Cardiac muscle cell (in vitro differentiated cells and primary cell): ENCODE results near the gene RNF214. TPM values are rescaled to one million over a fixed set of nuclear protein-coding genes. Genes with fewer than 3 reads are reported as not detected.
"Not testable (repeated sequence)": the region's sequence is repeated elsewhere in the genome, so short reads cannot be mapped to it uniquely, and the experiment has no call there.

Source experiments
- DNase-seq, 2 donors: peaks; one replicate each; pipeline versions ENCODE4 v3.0.0 to v3.0.0-alpha.2; 2010 to 2017; ENCODE audit warnings: low read depth in 1 of 2, low spot score in 1 of 2
- H3K27ac ChIP-seq: fragments of 200-600 bp; sonication (generic); 2 replicates; pipeline ENCODE4 v1.5.1; 2016
- H3K27me3 ChIP-seq: fragments of 200-600 bp; sonication (generic); 2 replicates; pipeline ENCODE4 v1.6.0; 2016; ENCODE audit warnings: control low read depth
- H3K36me3 ChIP-seq: fragments of 200-600 bp; sonication (generic); 2 replicates; pipeline ENCODE4 v1.5.1; 2016; ENCODE audit warnings: control low read depth
- H3K4me1 ChIP-seq: fragments of 200-600 bp; sonication (generic); 2 replicates; pipeline ENCODE4 v1.8.1; 2017; ENCODE audit warnings: low read depth, mild to moderate bottlenecking, mixed run types
- H3K4me3 ChIP-seq: fragments of 200-600 bp; sonication (generic); 2 replicates; pipeline ENCODE4 v1.5.1; 2016; ENCODE audit warnings: mild to moderate bottlenecking
- H3K9me3 ChIP-seq: fragments of 200-600 bp; sonication (generic); 2 replicates; pipeline ENCODE4 v1.5.1; 2017; ENCODE audit warnings: low read depth, mild to moderate bottlenecking, control low read depth
- polyA plus RNA-seq: library from polyadenylated mRNA; unstranded; fragments of >200 nt; fragmentation: Nextera tagmentation; extraction: Ambion mirVana; gene quantifications from 2 replicates; pipeline ENCODE4 v1.2.1, GENCODE V29; 2016
- total RNA-seq: library from RNA; depleted of rRNA; stranded (reverse); fragments of >200 nt; gene quantifications from 2 replicates; pipeline ENCODE4 v1.2.3, GENCODE V29; 2016
- TF ChIP-seq, protein P1 (sequence below): IDR thresholded peaks from 2 replicates; pipeline ENCODE4 v1.5.1; 2012; ENCODE audit warnings: low read depth, mild to moderate bottlenecking, low read length

RNF214 gene
- total RNA-seq (14.1 and 20.0 TPM in 2 replicates), polyA plus RNA-seq (13.8 and 24.6 TPM in 2 replicates)

DNA sequence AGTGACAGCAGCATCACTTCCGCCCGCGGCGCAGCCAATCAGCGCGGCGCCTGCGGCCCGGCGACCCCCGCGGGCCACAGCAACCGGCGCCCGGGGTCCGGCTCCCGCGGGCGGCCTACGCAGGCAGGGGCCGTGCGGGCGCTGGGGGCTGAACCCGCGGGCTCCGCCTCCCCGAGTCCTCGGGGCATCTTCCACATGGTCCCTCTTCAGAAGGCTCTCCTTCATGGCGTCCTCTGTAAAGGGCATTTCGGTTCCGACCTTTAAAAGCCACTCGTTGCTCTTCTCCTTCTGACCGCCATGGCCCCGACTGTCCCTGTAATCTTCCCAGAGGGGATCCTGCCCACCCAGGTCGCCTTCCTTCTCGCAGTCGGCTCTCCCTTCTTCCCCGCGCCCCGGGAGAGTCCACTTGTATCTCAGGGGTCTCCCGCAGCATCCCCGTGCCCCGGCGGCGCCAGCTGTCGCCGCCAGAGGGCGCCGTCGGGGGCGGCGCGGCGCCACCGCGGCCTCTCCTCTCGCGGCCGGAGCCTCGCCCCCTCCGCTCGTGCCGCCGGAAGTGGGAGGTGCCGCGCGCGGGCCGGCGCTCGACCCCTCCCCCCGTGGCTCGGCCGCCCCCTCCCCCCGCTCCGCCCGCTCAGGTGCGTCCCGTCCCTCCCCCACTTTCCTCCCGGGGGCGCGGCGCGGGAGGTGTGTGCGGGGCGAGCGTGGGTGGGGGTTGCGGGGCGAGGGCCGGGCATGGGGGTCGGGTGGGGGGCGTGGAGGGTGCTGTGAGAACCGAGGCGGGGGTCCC, at the start of gene RNF214:
RNF214 (plus strand) TSS at position 580 of the 787 bp plus-strand sequence. CDS start 1,602 bp downstream, outside the sequence.
- DNase-seq: peak; percentile 79 to 90
- H3K9me3 ChIP-seq: no peaks in the 10 kb centered on the region
- H3K27me3 ChIP-seq: no peaks in the 10 kb centered on the region
- TF ChIP-seq, protein P1, sequence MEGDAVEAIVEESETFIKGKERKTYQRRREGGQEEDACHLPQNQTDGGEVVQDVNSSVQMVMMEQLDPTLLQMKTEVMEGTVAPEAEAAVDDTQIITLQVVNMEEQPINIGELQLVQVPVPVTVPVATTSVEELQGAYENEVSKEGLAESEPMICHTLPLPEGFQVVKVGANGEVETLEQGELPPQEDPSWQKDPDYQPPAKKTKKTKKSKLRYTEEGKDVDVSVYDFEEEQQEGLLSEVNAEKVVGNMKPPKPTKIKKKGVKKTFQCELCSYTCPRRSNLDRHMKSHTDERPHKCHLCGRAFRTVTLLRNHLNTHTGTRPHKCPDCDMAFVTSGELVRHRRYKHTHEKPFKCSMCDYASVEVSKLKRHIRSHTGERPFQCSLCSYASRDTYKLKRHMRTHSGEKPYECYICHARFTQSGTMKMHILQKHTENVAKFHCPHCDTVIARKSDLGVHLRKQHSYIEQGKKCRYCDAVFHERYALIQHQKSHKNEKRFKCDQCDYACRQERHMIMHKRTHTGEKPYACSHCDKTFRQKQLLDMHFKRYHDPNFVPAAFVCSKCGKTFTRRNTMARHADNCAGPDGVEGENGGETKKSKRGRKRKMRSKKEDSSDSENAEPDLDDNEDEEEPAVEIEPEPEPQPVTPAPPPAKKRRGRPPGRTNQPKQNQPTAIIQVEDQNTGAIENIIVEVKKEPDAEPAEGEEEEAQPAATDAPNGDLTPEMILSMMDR: peak; percentile 69
- H3K4me1 ChIP-seq: no peaks in the 10 kb centered on the region
- H3K4me3 ChIP-seq: peak within 1 kb of the TSS; percentile 99
- peak within 1 kb of the TSS; percentile 88 for H3K27ac ChIP-seq
- H3K36me3 ChIP-seq: peaks cover 6% of the 10 kb centered on the region

DNA sequence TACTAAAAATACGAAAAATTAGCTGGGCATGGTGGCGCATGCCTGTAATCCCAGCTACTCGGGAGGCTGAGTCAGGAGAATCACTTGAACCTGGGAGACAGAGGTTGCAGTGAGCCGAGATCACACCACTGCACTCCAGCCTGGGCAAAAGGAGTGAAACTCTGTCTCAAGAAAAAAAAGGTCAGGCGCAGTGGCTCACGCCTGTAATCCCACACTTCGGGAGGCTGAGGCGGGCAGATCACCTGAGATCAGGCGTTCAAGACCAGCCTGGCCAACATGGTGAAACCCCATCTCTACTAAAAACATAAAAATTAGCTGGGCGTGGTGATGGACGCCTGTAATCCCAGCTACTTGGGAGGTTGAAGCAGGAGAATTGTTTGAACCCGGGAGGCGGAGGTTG, 49.3 kb upstream of the RNF214 start:
- H3K36me3 ChIP-seq, H3K9me3 ChIP-seq, DNase-seq, H3K4me3 ChIP-seq, H3K27ac ChIP-seq, H3K27me3 ChIP-seq, H3K4me1 ChIP-seq: not testable (repeated sequence)

DNA sequence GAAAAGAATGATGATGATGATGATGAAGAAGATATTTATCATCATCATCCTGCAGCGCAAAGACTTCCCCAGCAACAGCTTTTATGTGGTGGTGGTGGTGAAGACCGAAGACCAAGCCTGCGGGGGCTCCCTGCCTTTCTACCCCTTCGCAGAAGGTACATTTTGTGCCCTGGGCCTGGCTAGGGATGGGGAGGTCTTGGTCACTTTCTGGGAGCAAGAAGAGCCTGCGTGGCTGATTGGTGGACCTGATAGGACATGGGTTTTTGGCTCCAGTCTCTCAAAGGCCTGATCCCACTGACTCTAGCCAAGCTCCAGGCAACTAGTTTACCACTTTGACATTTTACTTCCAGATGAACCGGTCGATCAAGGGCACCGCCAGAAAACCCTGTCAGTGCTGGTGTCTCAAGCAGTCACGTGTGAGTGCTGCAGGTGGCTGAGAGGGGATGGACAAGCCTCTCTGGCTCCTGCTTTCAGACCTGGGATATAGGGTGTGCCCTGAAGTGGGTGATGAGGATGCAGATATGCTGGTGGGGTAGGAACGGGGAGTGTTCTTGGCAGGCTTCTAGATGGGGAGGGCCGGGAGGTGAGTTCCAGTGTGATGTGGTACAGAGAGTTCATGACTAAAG, 48.6 kb upstream of the RNF214 start:
- H3K36me3 ChIP-seq: peaks cover 9% of the 10 kb centered on the region
- DNase-seq: no peak
- H3K27me3 ChIP-seq: no peaks in the 10 kb centered on the region
- no peak overlapping the region for H3K4me3 ChIP-seq
- peaks cover 8% of the 10 kb centered on the region for H3K4me1 ChIP-seq
- no peaks in the 10 kb centered on the region for H3K9me3 ChIP-seq
- H3K27ac ChIP-seq: no peak overlapping the region
- TF ChIP-seq, protein P1: no peak

DNA sequence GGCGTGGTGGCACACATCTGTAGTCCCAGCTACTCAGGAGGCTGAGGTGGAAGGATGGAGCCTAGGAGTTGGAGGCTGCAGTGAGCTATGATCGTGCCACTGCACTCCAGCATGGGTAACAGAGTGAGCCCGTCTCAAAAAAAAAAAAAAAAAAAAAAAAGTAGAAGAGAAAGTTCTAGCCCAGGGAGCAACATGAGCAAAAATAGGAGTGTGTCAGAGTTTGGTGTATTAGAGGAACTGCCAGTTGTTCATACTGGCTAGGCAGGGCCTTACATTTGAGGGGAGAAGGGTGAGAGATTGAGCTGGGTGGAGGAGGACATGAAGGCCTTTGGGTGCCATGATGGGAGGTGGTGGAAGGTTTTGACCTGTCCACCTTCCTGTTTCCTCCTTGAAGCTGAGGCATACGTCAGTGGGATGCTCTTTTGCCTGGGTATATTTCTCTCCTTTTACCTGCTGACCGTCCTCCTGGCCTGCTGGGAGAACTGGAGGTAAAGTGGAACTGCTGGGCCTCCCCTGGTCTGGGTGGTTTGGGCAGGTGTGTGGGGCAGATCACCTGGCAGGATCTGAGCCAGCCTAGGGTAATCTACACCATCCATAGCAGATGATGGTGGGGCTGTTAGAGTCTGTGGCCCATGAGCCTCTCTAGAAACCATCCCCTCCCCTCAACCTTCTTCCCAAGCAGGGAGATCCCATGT, 46.6 kb upstream of the RNF214 start:
- no peak overlapping the region for H3K27ac ChIP-seq
- H3K9me3 ChIP-seq: no peaks in the 10 kb centered on the region
- no peak for DNase-seq
- peaks cover 15% of the 10 kb centered on the region for H3K36me3 ChIP-seq
- TF ChIP-seq, protein P1: no peak
- no peak overlapping the region for H3K4me3 ChIP-seq
- no peaks in the 10 kb centered on the region for H3K4me1 ChIP-seq
- no peaks in the 10 kb centered on the region for H3K27me3 ChIP-seq

DNA sequence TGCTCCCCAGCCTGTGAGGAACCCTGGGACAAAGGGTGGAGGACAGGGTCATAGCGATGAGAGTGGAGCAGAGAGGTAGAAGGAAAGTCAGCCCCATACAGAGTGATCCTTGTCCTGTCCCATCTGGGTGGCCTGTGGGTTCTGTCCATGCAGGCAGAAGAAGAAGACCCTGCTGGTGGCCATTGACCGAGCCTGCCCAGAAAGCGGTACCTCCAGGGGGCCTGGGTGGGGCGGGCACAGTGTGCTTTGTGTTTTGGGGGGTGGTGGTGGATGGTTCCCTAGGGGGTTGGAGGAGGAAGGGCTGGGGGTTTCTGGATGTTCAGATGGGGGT, 46.1 kb upstream of the RNF214 start:
- DNase-seq: no peak
- Histone ChIP-seq H3K27me3 (no peaks in the 10 kb centered on the region), H3K27ac (no peak overlapping the region), H3K36me3 (peaks cover 15% of the 10 kb centered on the region), H3K4me3 (no peak overlapping the region), H3K9me3 (no peaks in the 10 kb centered on the region), H3K4me1 (no peaks in the 10 kb centered on the region)
- TF ChIP-seq, protein P1: no peak

DNA sequence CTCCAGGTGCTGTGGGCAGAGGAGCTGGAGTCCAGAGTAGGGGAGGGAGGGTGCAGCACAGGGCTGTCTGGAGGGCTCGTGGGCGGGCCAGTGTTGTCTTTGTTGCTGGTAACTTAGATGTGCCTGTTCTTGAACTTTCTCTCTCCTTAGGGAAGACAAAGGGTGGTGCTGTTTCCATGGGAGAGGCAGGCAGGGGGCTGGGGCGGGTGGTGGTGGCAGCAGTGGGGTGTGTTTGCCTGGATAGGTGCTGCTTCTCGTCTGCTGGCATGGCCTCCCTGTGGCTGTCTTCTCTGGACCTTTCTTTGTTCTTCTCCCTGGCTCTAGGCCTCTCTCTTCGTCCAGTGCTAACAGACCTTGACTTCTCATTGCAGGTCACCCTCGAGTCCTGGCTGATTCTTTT, 45.5 kb upstream of the RNF214 start:
- no peaks in the 10 kb centered on the region for H3K9me3 ChIP-seq
- peaks cover 15% of the 10 kb centered on the region for H3K36me3 ChIP-seq
- H3K4me3 ChIP-seq: no peak overlapping the region

More for the DNA sequence above, 45.5 kb upstream of the RNF214 start:
- TF ChIP-seq, protein P1: no peak
- Histone ChIP-seq H3K27ac (no peak overlapping the region), H3K4me1 (no peaks in the 10 kb centered on the region), H3K27me3 (no peaks in the 10 kb centered on the region)
- DNase-seq: no peak
